Ureter (tissue), 1 donor: ENCODE data around the gene KMT2E. TPM values are rescaled to one million over a fixed set of nuclear protein-coding genes. Genes with fewer than 3 reads are reported as not detected.

Source experiments
- DNase-seq: peaks from one replicate; pipeline ENCODE4 v3.0.0-alpha.2; 2020; ENCODE audit warnings: low spot score
- total RNA-seq: library from RNA; stranded (reverse); gene quantifications from one replicate; pipeline ENCODE4 v1.2.4, GENCODE V29; 2023
- donor health status: DM: yes; HTN: yes; CAD: no.

The KMT2E gene
- total RNA-seq, 1 donor from 2014 or later = 120 TPM

- DNase-seq = no peak
Observed at GRCh38 chr7:105009667-105010503, 4.1 kb upstream of the KMT2E start.

DNA sequence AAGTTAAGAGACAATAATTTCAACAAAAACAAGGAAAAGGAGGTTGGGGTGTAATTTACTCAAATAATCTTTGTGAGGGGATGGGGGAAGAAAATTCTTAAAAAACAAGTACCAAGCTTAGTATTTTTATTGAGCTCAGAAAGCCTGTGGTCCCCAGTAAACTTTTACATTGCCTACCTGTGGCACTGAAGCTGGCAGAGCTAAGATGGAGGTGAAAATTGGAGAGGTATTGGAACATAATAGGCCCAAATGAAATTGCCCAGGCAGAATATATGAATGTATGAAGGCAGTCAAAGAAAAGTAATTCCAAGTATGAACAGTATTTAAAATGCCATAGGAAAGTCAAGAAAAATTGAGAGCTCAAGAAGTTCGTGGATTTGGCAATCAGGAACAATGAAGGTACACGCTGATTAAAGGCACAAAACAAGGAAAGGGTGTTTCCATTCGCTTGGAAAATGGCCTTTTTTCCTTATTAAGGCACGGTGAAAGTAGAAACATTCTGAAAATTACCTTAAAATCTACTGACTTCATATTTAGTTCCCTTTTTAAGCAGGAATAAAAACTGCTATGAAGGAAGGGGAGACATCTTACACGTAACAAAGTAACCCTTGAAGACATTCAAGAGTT lies 3.4 kb upstream of the KMT2E start:
- no peak for DNase-seq

- no peak for DNase-seq
Observed at GRCh38 chr7:105011141-105011830, 2.7 kb upstream of the KMT2E start.

- no peak for DNase-seq
Observed at GRCh38 chr7:105011831-105012502, 2.0 kb upstream of the KMT2E start.

DNA sequence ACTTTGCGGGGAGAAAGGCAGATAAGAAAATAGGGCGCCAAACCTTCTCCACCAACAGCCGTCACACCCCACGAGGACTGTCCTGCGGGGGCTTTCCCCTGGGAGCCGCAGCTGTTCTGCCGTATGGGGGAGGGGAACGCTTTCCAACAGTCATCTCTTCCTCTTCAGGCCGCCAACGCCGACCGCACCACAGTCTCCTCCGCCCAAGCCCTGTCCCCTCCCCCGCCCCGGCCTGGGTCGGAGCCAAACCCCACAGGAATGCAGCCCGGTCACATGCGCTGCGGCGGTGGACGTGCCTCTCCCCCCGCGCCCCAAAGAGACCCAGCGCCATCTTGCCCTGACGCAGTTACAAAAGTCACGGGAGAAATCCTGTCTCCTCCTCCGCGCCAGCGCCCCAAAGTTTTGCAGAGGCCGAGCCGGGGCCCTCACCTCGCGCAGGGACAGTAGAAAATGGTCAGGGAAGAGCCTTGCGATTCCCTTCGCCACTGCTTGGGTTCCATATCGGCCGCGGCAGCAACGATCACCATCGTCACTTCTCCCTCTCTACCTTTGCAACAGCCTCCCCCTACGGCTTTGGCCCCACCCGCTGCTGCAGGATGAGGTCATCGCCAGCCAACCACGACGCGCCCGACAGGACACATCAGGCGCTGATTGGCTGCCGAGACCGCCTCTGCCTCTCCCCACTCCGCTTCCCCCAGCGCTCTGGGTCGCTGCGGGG lies 1.3 kb upstream of the KMT2E start:
- DNase-seq = peak; percentile 100

GRCh38 chr7:105013221-105013815 lies 687 bp upstream of the KMT2E start:
- peak; percentile 97 for DNase-seq

DNA sequence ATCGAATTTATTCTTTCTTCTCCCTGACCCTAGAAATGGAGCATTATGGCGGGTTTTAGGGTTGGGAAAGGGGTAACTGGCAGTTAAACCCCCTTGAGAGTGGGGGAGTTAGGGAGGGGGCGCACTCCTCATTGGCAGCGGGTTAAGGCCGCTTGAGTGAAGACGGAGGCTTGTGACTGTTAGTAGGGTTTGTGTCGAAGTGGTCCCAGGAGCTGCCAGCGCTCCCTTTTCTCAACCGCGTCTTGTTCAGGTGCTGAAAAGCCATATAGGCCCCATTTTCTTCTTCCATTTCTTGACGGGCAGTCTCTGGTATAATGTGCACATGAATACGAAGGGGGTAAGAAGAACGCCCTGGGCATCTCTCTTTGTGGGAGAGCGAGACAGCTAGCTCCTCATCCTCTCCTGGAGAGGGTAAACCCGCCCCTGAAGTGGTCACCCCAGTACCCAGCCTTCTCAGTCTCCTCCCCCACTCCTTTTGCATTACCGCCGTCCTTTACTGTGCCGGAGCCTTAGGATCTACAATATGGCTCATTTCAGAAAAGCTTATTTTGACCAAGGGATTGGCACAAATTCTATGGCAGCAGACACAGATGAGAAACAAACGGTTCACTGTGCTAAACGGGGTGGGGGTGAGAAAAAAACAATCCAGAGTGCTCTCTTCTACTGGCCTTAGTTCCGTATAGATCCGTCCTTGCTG lies 836 bp downstream of the KMT2E start:
- DNase-seq = peak; percentile 71

DNA sequence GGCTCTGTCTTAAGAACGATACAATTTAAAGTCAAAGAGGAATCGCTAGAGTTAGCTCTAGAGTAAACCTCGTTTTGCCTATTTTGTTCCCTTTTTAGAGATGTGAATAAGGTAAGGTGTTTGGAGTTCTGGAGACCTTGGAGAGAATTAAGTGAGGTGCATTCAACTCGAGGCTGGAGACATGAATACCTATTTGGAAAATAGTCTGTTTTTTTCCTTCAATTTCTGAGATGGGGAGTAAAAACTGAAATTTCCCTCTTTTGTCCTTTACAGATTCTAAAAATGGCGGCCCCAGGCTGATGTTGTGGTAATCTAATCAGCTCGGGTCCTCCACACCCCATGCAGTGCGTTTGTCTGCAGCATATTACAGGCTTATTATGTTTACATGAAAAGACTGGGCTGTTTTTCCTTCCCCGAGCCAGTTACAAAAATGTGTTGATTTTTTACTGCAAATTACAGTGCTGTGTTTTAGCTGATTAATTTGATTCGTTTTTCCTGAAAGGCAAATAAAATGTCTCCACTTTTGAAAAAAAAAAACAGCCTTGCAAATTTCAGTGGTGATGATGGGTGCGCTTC lies 1.5 kb downstream of the KMT2E start:
- DNase-seq = no peak

GRCh38 chr7:105016068-105016708 lies 2.2 kb downstream of the KMT2E start:
- DNase-seq = no peak

- DNase-seq = no peak
Observed at GRCh38 chr7:105016709-105017656, 3.0 kb downstream of the KMT2E start.

DNA sequence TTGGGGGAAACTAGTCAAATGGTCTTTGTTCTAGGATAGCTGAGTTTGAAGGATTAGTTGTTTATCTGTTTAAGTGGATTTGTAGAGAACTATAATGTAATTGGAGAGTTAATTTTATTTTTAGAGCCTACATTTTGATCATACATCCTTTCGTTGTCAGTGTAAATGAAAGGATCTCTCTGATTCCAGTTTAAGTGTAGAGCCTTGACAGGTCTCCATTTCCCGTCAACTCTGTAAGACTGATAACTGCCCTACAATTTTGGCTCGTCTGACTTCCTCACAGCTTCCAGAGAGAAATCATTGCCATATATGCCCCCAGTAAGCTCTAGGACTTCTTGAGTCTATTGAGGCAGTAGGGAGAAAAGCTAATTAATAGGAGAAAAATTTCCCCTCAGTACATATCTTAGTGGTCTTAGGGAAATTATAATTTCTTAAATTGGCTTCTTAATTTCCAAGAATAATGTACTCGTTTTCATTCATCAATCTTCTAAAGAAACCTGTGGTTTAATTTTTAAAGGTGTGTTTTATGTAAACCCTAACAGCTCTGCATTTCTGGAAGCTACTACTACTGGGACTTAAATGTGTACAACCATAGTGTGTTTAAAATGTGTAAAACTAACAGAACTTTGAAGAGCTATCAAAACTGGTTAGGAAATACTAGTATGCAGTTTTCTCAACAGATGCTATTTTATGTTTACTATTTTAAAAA lies 3.8 kb downstream of the KMT2E start:
- DNase-seq = no peak

DNA sequence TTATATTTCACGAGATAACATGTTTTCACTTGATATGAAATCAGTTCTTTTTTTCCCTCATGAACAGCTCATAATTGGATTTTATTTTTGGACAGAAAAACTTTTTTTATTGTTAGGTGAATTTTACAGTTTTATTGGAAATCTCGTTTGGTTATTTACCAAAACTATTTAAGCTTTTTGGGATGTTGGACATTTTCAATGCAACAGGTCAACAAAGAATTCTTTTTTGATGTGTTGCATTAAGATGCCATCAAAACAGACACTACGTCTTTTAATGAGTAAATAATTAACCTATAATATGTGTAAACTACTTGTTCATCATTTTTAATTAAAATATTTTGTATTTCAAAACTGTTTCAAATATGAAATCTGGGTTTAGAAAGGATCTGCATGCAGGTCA lies 5.3 kb downstream of the KMT2E start:
- DNase-seq = no peak

GRCh38 chr7:105020926-105021325 lies 6.9 kb downstream of the KMT2E start:
- no peak for DNase-seq

DNA sequence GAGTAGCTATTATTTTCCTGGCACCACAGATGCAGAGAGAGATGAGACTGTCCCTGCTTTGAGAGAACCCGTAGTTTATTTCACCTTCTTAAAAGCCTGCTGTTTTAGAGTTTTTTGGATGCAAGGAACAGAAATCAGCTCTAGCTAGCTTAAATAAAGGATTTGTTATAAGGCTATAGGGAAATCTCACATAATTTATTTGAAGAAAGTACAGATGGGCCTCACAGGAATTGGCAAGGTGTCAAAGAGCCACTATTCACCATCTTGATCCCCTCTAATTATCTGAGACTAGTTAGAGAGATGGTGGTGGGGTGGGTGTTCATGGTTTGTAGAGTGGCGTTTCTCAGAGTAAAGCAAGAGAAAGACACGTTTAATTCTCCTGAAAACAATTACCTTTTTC lies 7.3 kb downstream of the KMT2E start:
- DNase-seq = no peak

GRCh38 chr7:105021967-105022366 lies 8.0 kb downstream of the KMT2E start:
- DNase-seq = no peak

DNA sequence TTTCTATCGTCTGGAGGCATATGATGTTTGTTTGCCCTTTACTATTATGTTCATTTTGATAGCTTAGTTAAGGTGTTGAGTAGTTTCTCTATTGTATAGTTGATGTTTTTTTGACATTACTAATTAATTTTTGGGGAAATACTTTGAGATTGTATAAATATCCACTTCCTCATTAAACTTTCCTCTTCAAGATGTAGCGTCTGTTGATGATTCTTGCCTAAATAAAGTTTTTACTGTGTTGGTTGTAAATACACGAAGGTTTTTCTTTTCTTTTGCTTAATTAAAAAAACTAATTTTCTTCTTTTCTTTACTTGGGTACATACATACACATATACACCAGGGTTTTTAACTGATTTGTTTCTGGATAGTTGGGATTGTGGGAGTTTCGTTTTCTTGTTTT lies 8.5 kb downstream of the KMT2E start:
- no peak for DNase-seq

DNA sequence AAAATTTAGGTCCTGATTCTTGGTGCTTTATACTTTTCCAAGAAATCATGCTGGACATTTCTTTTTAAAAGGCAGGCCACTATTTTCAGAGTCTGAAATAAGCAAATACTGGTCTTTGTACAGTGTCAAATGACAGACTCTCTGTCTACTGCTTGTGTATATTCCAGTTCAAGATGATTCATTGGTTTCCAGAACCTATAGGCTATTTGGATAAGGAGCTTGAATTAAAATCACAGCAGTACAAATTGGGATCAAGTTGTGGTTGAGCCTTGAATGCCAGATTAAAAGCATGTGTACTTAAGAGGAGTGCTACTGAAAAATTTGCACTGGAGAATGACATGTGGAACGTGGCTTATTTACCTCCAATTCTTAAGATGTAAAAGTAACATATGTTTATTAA lies 10.7 kb downstream of the KMT2E start:
- no peak for DNase-seq

DNA sequence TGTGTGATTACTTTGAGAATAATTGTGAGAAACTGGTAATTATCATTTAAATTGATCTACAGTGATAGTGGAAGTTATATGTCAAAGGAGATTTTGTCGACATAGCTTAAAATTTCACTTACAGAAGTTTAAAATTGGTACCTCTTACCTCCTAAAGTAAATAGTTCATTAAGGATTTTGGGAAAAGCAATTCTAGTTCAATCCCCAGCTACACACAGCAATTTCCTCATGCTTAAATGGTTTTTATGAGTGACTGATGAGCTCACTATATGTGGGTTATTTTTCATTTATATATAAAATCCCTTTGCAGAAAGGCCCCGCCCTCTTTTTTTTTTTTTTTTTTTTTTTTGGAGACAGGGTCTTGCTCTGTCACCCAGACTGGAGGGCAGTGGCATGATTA lies 12.7 kb downstream of the KMT2E start:
- no peak for DNase-seq
